ENCODE results near the gene IL1R1. TPM values are rescaled to one million over a fixed set of nuclear protein-coding genes. Genes with fewer than 3 reads are reported as not detected.

IL1R1 gene
- total and polyA plus RNA-seq, 2 of the 4 experiments (the other 2 are of a cell fraction), result 6.5 to 13.8 TPM

GRCh38 chr2:102129082-102129481 lies 13.5 kb upstream of the IL1R1 start:
- in situ Hi-C loops (cut with MboI; ENCODE audit: low sequenced_read_pairs) (no loop called here), dilution Hi-C loops (cut with HindIII; ENCODE audit: low sequenced_read_pairs, unreplicated experiment) (no loop called here)
- H2BK120ac ChIP-seq (ENCODE audit: low read depth, low read length), result no peak overlapping the region

More at GRCh38 chr2:102129082-102129481, 13.5 kb upstream of the IL1R1 start:
- Histone ChIP-seq H3K18ac (ENCODE audit: low read depth, low read length) (peak overlapping the region; percentile 95; the same call in 1 of the 2 replicates), H3K9ac (ENCODE audit: low read depth, low read length) (no peak overlapping the region), H4K8ac (ENCODE audit: low read depth in 2 of 2, low read length in 2 of 2) (no peak overlapping the region), H3K4me1 (ENCODE audit: control insufficient read depth, insufficient read depth, low read length) (peaks cover 17% of the 10 kb centered on the region), H3K4me2 (ENCODE audit: low read depth, low read length) (no peak overlapping the region), H3K9me1 (ENCODE audit: insufficient read depth, low read length) (peaks cover 9% of the 10 kb centered on the region; the same call in 1 of the 2 replicates), H2BK15ac (ENCODE audit: low read depth, low read length) (peak overlapping the region; percentile 14; the same call in 2 of the 3 replicates), H3K4me3 (ENCODE audit: insufficient read depth, low read depth, low read length) (no peak overlapping the region), H2AK9ac (replicated peaks; ENCODE audit: low read depth, low read length, poor library complexity) (no peak overlapping the region), H3K23ac (ENCODE audit: low read depth, low read length) (no peak overlapping the region), H4K20me1 (ENCODE audit: insufficient read depth, low read length) (no peaks in the 10 kb centered on the region), H3K27me3 (ENCODE audit: control insufficient read depth, insufficient read depth, low read length) (no peaks in the 10 kb centered on the region), H3K36me3 (ENCODE audit: control insufficient read depth, insufficient read depth, low read length) (no peaks in the 10 kb centered on the region), H4K91ac (ENCODE audit: insufficient read depth, low read depth, low read length) (peak overlapping the region; percentile 19; the same call in 1 of the 2 replicates), H3K14ac (replicated peaks; ENCODE audit: low read depth, low read length) (0 out of 2 replicates have a peak overlapping the region, but pooled peaks have one; percentile 49), H3K79me1 (ENCODE audit: low read depth in 1 of 2, low read length in 2 of 2) (peaks cover 4 to 8% of the 10 kb centered on the region in 2 experiments; a peak in 2 of 4 replicates), H2BK5ac (ENCODE audit: low read depth, low read length, poor library complexity, severe bottlenecking) (no peak overlapping the region), H2AK5ac (ENCODE audit: low read depth, low read length) (no peak overlapping the region), H3K56ac (ENCODE audit: extremely low read depth, insufficient read depth, low read length) (no peak overlapping the region), H3K4ac (ENCODE audit: low read depth, low read length) (no peak overlapping the region), H2BK20ac (ENCODE audit: low read depth, low read length) (no peak overlapping the region), H2AFZ (replicated peaks; ENCODE audit: low read length, poor library complexity) (no peak overlapping the region), H3K9me3 (ENCODE audit: control insufficient read depth, insufficient read depth, low read length) (no peaks in the 10 kb centered on the region), H3K27ac (ENCODE audit: insufficient read depth, low read length) (peak overlapping the region; percentile 72; the same call in 1 of the 2 replicates), H4K5ac (ENCODE audit: low read depth, low read length) (peak overlapping the region; percentile 94; the same call in 1 of the 2 replicates)
- ChIA-PET CTCF (no interaction called here), POLR2A (ENCODE audit: unreplicated experiment) (no interaction called here)
- intact Hi-C loops (cut with micrococcal nuclease), result loop anchor here (5.0 kb wide), 1 partner anchor 107 kb away; no protein-coding TSS in a partner anchor
- BruUV-seq (replicated peaks), result no TSS peak
- WGBS, 2 experiments (ENCODE audit: extremely low coverage in 2 of 2, insufficient read length in 1 of 2), result no CpG with 5 or more reads among the region's 1 CpG
- DNase-seq (no peak), ATAC-seq (ENCODE audit: low read depth) (no peak)
- TF ChIP-seq CEBPB (IDR thresholded peaks at IDR 0.05; ENCODE audit: low read depth, low read length) (no peak), CHD1 (IDR thresholded peaks at IDR 0.05; ENCODE audit: low read depth, low read length) (no peak), RCOR1 (IDR thresholded peaks at IDR 0.05; ENCODE audit: insufficient replicate concordance, low read length) (no peak), RAD21 (IDR thresholded peaks at IDR 0.05; ENCODE audit: low read length) (no peak), BHLHE40 (IDR thresholded peaks at IDR 0.05; ENCODE audit: low read depth, low read length) (no peak)

Data from IMR-90 (cell line).